Astrocyte of the spinal cord (primary cell): ENCODE measurements around the gene LBX1.

Experiments used
- DNase-seq: peaks from one replicate; pipeline ENCODE4 v3.0.0; 2011; ENCODE audit warnings: low read depth, low spot score
- H3K4me3 ChIP-seq: 2 replicates; pipeline ENCODE4 v1.5.1; 2011; ENCODE audit warnings: low read depth, mild to moderate bottlenecking, low read length, moderate library complexity
- in situ Hi-C: cut with HindIII; loops from 2 replicates; pipeline ENCODE4 v1.10.0; 2017; ENCODE audit warnings: low sequenced_read_pairs
- TF ChIP-seq, protein P1 (sequence below): IDR thresholded peaks from 2 replicates; pipeline ENCODE4 v1.5.1; 2012; ENCODE audit warnings: low read depth, mild to moderate bottlenecking, low read length, inconsistent platforms

LBX1 gene

DNA sequence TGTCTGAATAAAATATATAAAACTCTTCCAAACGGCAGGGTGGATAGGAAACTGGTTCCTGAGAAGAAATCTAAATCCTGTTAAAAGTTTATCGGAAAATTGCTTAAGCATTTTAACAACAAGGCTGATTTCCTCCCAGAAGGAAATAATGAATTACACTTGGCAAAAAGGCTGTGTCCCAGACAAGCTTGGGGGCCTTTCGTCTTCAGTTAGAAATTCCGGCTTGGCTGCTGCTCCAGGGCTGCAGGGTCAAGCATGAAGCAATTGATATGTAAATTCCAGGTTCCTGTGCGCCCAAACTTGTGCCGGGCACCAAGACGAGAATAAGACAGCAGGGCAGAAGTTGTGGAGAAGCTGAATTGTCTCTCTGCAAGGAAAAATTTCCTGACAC lies 38.0 kb upstream of the LBX1 start:
- in situ Hi-C loops = no loop called here
- H3K4me3 ChIP-seq = no peak overlapping the region
- DNase-seq = no peak
- TF ChIP-seq, protein P1, sequence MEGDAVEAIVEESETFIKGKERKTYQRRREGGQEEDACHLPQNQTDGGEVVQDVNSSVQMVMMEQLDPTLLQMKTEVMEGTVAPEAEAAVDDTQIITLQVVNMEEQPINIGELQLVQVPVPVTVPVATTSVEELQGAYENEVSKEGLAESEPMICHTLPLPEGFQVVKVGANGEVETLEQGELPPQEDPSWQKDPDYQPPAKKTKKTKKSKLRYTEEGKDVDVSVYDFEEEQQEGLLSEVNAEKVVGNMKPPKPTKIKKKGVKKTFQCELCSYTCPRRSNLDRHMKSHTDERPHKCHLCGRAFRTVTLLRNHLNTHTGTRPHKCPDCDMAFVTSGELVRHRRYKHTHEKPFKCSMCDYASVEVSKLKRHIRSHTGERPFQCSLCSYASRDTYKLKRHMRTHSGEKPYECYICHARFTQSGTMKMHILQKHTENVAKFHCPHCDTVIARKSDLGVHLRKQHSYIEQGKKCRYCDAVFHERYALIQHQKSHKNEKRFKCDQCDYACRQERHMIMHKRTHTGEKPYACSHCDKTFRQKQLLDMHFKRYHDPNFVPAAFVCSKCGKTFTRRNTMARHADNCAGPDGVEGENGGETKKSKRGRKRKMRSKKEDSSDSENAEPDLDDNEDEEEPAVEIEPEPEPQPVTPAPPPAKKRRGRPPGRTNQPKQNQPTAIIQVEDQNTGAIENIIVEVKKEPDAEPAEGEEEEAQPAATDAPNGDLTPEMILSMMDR = no peak

DNA sequence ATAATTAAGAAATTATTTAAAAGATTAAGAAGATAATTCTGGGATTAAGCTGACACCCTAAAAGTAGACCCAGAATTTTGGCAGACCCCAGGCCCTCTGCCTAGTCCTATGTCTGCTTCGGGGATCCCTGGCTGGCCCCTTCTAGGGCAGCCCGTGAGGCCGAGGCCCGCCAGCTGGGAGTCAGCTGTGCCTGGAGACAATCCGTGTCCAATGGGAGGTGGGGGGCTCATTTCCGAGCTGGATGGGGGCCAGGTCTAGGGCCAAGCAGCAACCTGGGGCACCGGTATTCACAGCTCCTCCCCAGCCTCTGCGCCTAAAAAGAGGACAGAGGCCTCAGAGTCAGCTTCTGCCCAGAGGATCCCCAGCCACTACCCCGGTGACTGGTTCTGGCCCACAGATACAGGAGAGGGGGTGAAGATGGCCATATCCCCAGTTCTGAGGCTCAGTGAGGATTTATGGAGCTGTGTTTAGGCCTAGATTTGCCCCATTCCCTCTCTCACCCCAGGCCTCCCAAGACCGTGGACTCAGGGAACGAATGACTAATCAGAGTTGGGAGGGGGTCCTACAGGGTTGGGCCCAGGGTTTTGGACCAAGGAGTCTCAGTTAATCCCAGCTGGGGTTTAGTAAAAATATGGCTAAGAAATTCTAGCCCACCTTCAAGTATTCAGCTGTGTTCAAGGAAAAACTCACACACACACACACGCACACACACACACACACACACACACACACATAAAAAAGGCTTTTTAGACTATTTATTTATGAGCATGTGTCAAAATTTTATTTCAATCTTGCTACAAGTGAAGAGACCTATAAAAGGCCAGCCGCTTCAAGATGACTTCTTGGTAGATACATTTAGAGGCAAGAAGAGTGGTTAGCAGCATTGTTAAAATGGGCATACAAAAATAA lies 37.4 kb upstream of the LBX1 start:
- H3K4me3 ChIP-seq = no peak overlapping the region
- TF ChIP-seq, protein P1 = no peak
- in situ Hi-C loops = no loop called here
- DNase-seq = no peak

DNA sequence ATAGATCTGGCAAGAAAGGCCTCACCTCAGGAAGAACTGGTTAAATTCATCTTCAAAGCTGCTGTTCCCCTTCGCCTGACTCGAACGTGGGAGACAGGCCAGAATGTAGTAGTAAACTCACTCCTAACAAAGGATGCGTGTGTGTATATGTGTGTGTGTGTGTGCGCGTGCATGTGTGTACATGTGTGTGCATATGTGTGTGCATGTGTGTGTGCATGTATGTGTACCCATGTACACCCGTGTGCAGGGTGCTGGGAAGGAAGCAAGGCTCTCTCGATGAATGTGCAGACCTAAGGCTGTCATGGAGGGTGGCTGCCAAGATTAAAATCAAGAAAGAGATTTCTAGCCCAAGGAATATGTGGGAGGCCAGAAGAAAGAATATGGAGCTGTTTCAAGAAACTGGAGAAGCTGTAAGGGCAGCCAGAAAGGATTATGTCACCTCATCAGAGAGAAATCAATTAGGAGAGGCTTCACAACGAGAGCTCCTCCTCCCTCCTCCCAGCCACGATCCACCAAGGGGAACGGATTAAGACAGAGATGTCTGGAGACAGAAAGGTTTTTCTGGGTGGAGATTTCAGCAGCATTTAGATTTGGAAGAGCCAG lies 34.0 kb upstream of the LBX1 start:
- in situ Hi-C loops = no loop called here
- no peak for DNase-seq
- no peak overlapping the region for H3K4me3 ChIP-seq
- TF ChIP-seq, protein P1 = no peak

DNA sequence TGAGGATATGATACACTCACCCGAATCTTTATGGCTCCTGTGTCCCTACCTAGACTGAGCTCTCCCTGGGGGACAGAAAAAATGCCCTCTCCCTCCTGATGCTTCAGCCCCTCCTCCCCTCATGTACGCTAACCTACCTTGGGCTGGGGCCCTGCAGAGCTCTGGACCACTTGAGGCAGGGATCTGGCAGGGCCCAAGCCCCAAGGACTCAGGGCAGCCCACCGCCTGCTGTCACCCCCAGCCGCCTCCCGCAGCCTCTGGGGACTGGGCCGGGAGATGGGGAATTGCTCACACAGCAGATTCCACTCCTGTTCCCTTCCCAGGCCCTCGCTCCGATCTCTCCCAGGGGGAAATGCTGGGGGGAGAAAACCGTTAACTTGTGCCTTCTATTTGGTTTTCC lies 32.9 kb upstream of the LBX1 start:
- H3K4me3 ChIP-seq = no peak overlapping the region
- no peak for DNase-seq
- TF ChIP-seq, protein P1 = no peak
- in situ Hi-C loops = no loop called here

DNA sequence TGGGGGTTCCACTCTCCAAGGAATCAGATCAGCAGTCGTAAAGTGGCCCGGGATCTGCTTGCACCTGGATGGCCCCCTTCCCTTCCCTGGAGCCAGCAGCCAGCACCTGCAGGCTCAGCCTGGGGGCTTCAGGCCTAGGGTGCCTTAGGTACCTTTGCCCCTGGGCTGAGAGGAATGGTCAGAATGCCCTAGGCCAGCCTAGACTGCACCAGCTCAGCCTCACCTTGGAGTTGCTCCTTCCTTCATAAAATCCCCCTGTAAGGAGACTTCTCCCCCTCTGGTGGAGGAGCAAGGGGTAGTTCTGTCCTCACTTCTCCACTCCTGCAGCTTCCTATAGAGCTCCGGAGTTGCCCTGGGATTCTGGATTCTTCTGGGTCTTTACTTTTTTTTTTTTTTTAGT lies 32.4 kb upstream of the LBX1 start:
- in situ Hi-C loops = no loop called here
- TF ChIP-seq, protein P1 = no peak
- H3K4me3 ChIP-seq = no peak overlapping the region
- DNase-seq = no peak

DNA sequence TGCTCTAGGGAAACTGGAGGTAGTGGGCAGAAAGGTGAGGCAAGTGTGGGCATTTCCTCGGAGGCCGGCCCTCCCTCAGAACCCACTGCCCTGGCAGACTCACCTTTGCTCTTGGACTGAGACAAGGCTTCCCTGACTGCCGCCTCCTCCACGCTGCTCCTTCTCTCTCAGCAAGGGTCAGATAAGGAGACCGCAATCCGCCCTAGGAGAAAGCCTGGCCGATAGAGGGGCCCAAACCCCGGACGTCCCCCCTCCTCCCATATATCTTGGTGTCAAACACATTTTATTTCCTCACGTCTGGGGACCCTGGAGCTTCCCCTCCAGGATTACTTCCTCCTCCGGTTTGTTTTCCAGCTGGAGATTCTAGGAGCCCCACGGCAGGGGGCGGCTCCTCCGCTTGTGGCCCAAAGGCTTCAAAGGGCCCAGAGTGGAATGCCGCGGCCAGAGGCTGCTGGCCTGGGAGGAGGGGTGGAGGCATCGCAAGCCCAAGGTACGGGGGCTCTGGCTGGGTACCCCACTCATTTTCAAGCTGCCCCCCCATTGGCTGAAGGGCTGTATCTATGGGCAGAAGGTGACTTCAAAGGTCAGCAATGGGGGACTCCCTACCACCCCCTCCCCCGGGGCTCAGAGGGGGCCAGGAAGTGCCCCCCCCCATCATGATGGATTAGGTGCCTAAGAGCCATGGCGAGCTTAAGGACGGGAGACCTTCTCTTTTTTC lies 31.7 kb upstream of the LBX1 start:
- in situ Hi-C loops = no loop called here

More for the DNA sequence above, 31.7 kb upstream of the LBX1 start:
- no peak overlapping the region for H3K4me3 ChIP-seq
- DNase-seq = no peak
- TF ChIP-seq, protein P1 = no peak
